Measurements from ENCODE around the gene MACROD2. TPM values are rescaled to one million over a fixed set of nuclear protein-coding genes. Genes with fewer than 3 reads are reported as not detected.

MACROD2 gene
- total and polyA plus RNA-seq, 2 of the 4 experiments (the other 2 are of a cell fraction) = not detected

DNA sequence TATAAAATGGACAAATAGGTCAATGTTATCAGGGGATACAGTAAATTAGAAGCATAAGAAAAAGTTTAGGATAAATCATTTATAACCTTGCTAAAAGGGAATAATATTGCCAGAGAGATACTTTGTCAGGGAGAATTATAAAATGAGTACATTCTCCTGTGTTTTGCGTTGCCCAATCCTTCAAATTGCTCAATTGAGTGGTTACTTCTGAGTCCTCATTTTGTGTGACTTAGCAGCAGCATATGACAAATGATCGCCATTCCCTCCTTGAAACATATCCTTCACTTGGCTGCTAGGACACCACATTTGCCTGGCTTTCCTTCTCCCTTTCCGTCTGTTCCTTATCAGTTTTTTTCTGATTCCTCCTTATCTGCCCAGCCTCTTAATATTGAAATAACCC is 448.8 kb downstream of the MACROD2 start:
- ChIA-PET CTCF (no interaction called here), POLR2A (ENCODE audit: unreplicated experiment) (no interaction called here)
- dilution Hi-C loops (cut with HindIII; ENCODE audit: low sequenced_read_pairs, unreplicated experiment) = no loop called here
- no peak overlapping the region for H2AK5ac ChIP-seq (ENCODE audit: low read depth, low read length)
- H4K8ac ChIP-seq (ENCODE audit: low read depth in 2 of 2, low read length in 2 of 2) = no peak overlapping the region
- H3K23ac ChIP-seq (ENCODE audit: low read depth, low read length) = no peak overlapping the region
- ATAC-seq (ENCODE audit: low read depth) = no peak
- no peaks in the 10 kb centered on the region for H4K20me1 ChIP-seq (ENCODE audit: insufficient read depth, low read length)
- H2BK5ac ChIP-seq (ENCODE audit: low read depth, low read length, poor library complexity, severe bottlenecking) = no peak overlapping the region
- H2BK15ac ChIP-seq (ENCODE audit: low read depth, low read length) = no peak overlapping the region
- H3K4me3 ChIP-seq (ENCODE audit: insufficient read depth, low read depth, low read length) = no peak overlapping the region
- no peak overlapping the region for H3K18ac ChIP-seq (ENCODE audit: low read depth, low read length)
- no peaks in the 10 kb centered on the region for H3K9me1 ChIP-seq (ENCODE audit: insufficient read depth, low read length)
- in situ Hi-C loops (cut with MboI; ENCODE audit: low sequenced_read_pairs) = no loop called here
- no peak overlapping the region for H2BK120ac ChIP-seq (ENCODE audit: low read depth, low read length)
- no peak for DNase-seq
- intact Hi-C loops (cut with micrococcal nuclease) = no loop called here
- H3K56ac ChIP-seq (ENCODE audit: extremely low read depth, insufficient read depth, low read length) = no peak overlapping the region
- no peak overlapping the region for H3K27ac ChIP-seq (ENCODE audit: insufficient read depth, low read length)
- H2AK9ac ChIP-seq (replicated peaks; ENCODE audit: low read depth, low read length, poor library complexity) = no peak overlapping the region
- H3K9me3 ChIP-seq (ENCODE audit: control insufficient read depth, insufficient read depth, low read length) = no peaks in the 10 kb centered on the region
- no peak overlapping the region for H3K4me2 ChIP-seq (ENCODE audit: low read depth, low read length)
- H3K14ac ChIP-seq (replicated peaks; ENCODE audit: low read depth, low read length) = no peak overlapping the region
- no peak overlapping the region for H3K4ac ChIP-seq (ENCODE audit: low read depth, low read length)
- H4K5ac ChIP-seq (ENCODE audit: low read depth, low read length) = no peak overlapping the region
- H2BK20ac ChIP-seq (ENCODE audit: low read depth, low read length) = 0 out of 2 replicates have a peak overlapping the region, but pooled peaks have one; percentile 2
- H4K91ac ChIP-seq (ENCODE audit: insufficient read depth, low read depth, low read length) = no peak overlapping the region
- H3K27me3 ChIP-seq (ENCODE audit: control insufficient read depth, insufficient read depth, low read length) = no peaks in the 10 kb centered on the region
- WGBS, 2 experiments (ENCODE audit: extremely low coverage in 2 of 2, insufficient read length in 1 of 2) = 70% methylated on average over 2 of the region's 3 CpGs; no CpG with 5 or more reads in 1 of the 2 experiments
- no peaks in the 10 kb centered on the region for H3K36me3 ChIP-seq (ENCODE audit: control insufficient read depth, insufficient read depth, low read length)
- TF ChIP-seq CEBPB (IDR thresholded peaks at IDR 0.05; ENCODE audit: low read depth, low read length) (peak; percentile 23; the same call in 1 of the 2 replicates), RCOR1 (IDR thresholded peaks at IDR 0.05; ENCODE audit: insufficient replicate concordance, low read length) (no peak)
- H3K4me1 ChIP-seq (ENCODE audit: control insufficient read depth, insufficient read depth, low read length) = peaks cover 4% of the 10 kb centered on the region
- no peak overlapping the region for H2AFZ ChIP-seq (replicated peaks; ENCODE audit: low read length, poor library complexity)
- H3K79me1 ChIP-seq (ENCODE audit: low read depth in 1 of 2, low read length in 2 of 2) = no peaks in the 10 kb centered on the region
- BruUV-seq (replicated peaks) = no TSS peak
- no peak overlapping the region for H3K9ac ChIP-seq (ENCODE audit: low read depth, low read length)

All from IMR-90 (cell line).